Thyroid gland (tissue), 4 donors: ENCODE results near the gene GCNT2.

Experiments used
- CTCF ChIP-seq, 6 experiments: fragments of 200-600 bp in 3 of 6; fragments of 450-650 bp in 3 of 6; sonication (generic) in 3 of 6; IDR thresholded peaks; one replicate each; pipeline ENCODE4 v1.5.1; 2016 to 2019; ENCODE audit warnings: antibody characterized with exemption in 6 of 6, mild to moderate bottlenecking in 2 of 6, inconsistent platforms in 1 of 6, moderate library complexity in 1 of 6
- POLR2A ChIP-seq, 2 donors: fragments of 450-650 bp; IDR thresholded peaks; one replicate each; pipeline ENCODE4 v1.6.1; 2017; ENCODE audit warnings: antibody characterized with exemption in 2 of 2, mild to moderate bottlenecking in 2 of 2, moderate library complexity in 1 of 2

- TF ChIP-seq CTCF (IDR thresholded peaks at IDR 0.05) (no peak), POLR2A (IDR thresholded peaks at IDR 0.05) (no peak)
Observed at GRCh38 chr6:10481101-10481500, 40.0 kb upstream of the GCNT2 start.
